HepG2 (cell line): ENCODE results near the gene CRTC2. TPM values are rescaled to one million over a fixed set of nuclear protein-coding genes. Genes with fewer than 3 reads are reported as not detected.
A peak's percentile ranks its signal among the peaks of the same experiment; 100 is the strongest.

ENCODE experiments used
- EHMT2 ChIP-seq: fragments of 200-600 bp; sonication (generic); IDR thresholded peaks from 2 replicates; pipeline ENCODE4 v1.7.0; 2017; ENCODE audit warnings: antibody characterized with exemption, low read depth, low read length, borderline replicate concordance
- HOXA5 ChIP-seq: sonication (generic); formaldehyde crosslinking; IDR thresholded peaks from 2 replicates; pipeline ENCODE4 v1.4.0; 2020; ENCODE audit warnings: missing genetic modification reagents
- KLF11 ChIP-seq: IDR thresholded peaks from 2 replicates; pipeline ENCODE4 v1.6.1; 2016; ENCODE audit warnings: missing compliant biosample characterization
- MED1 ChIP-seq: sonication (generic); formaldehyde crosslinking; IDR thresholded peaks from 2 replicates; pipeline ENCODE4 v1.4.0; 2020; ENCODE audit warnings: missing genetic modification reagents
- NR2F1 ChIP-seq, 2 experiments: fragments of 450-650 bp in 1 of 2; formaldehyde crosslinking in 1 of 2; IDR thresholded peaks; 2 replicates each; pipeline versions ENCODE4 v1.5.0 to v1.6.1; 2016 to 2020; ENCODE audit warnings: mild to moderate bottlenecking in 1 of 2, missing compliant biosample characterization in 1 of 2, missing genetic modification reagents in 1 of 2, moderate library complexity in 1 of 2
- PTBP1 ChIP-seq: fragments of 200-400 bp; formaldehyde crosslinking; IDR thresholded peaks from 2 replicates; pipeline ENCODE4 v1.6.1; 2018; ENCODE audit warnings: low read length, low read depth; ENCODE audit not compliant: poor library complexity, severe bottlenecking
- SAP130 ChIP-seq: IDR thresholded peaks from 2 replicates; pipeline ENCODE4 v1.6.1; 2016; ENCODE audit warnings: low read depth
- SMC3 ChIP-seq: IDR thresholded peaks from 2 replicates; pipeline ENCODE4 v1.6.1; 2011; ENCODE audit warnings: low read length, improper control_type of control experiment
- YEATS2 ChIP-seq: sonication (generic); formaldehyde crosslinking; IDR thresholded peaks from 2 replicates; pipeline ENCODE4 v1.4.0; 2020; ENCODE audit warnings: missing genetic modification reagents, borderline replicate concordance
- ZNF263 ChIP-seq: sonication (generic); formaldehyde crosslinking; IDR thresholded peaks from 2 replicates; pipeline ENCODE4 v1.4.0; 2020; ENCODE audit warnings: missing genetic modification reagents
- ZNF432 ChIP-seq: sonication (generic); formaldehyde crosslinking; IDR thresholded peaks from 2 replicates; pipeline ENCODE4 v1.5.0; 2020; ENCODE audit warnings: missing genetic modification reagents, mild to moderate bottlenecking, borderline replicate concordance
- ZNF501 ChIP-seq: sonication (generic); formaldehyde crosslinking; IDR thresholded peaks from 2 replicates; pipeline ENCODE4 v1.5.1; 2020; ENCODE audit warnings: mild to moderate bottlenecking, moderate library complexity, missing genetic modification reagents
- ZNF879 ChIP-seq: sonication (generic); formaldehyde crosslinking; IDR thresholded peaks from 2 replicates; pipeline ENCODE4 v1.8.1; 2023; ENCODE audit warnings: missing genetic modification reagents
- polyA plus RNA-seq, 8 experiments: library from polyadenylated mRNA; depleted of rRNA in 3 of 8; stranded (reverse) in 7 of 8; unstranded in 1 of 8; fragments of >200 nt; fragmentation: Illumina TruSeq in 4 of 8; extraction: Trizol in 4 of 8; gene quantifications; 2 replicates each; pipeline versions ENCODE4 v1.2.1 to v1.2.3, GENCODE V29; 2011 to 2016; ENCODE audit warnings: low read depth in 4 of 8, missing spikeins in 1 of 8, mixed read lengths in 1 of 8; ENCODE audit not compliant: insufficient read depth in 1 of 8
- total RNA-seq, 5 experiments: library from RNA; depleted of rRNA; stranded (reverse); fragments of >200 nt; fragmentation: Illumina TruSeq; extraction: Trizol; gene quantifications; 2 replicates each; pipeline ENCODE4 v1.2.3, GENCODE V29; 2016; ENCODE audit warnings: low read depth in 1 of 5
- TF ChIP-seq, protein P1 (sequence below): sonication (generic); formaldehyde crosslinking; IDR thresholded peaks from 2 replicates; pipeline ENCODE4 v1.5.1; 2020; ENCODE audit warnings: mild to moderate bottlenecking, missing genetic modification reagents, borderline replicate concordance
- TF ChIP-seq, protein P2 (sequence below): IDR thresholded peaks from 2 replicates; pipeline ENCODE4 v1.6.1; 2018; ENCODE audit warnings: missing genetic modification reagents, mild to moderate bottlenecking, missing compliant biosample characterization
- TF ChIP-seq, protein P3 (sequence below): IDR thresholded peaks from 2 replicates; pipeline ENCODE4 v1.6.1; 2016; ENCODE audit warnings: low read depth
- TF ChIP-seq, protein P4 (sequence below): IDR thresholded peaks from 2 replicates; pipeline ENCODE4 v1.6.1; 2012; ENCODE audit warnings: low read length, improper control_type of control experiment
- TF ChIP-seq, protein P5 (sequence below): sonication (generic); formaldehyde crosslinking; IDR thresholded peaks from 2 replicates; pipeline ENCODE4 v1.4.0; 2020; ENCODE audit warnings: mild to moderate bottlenecking, missing genetic modification reagents

The CRTC2 gene
- total and polyA plus RNA-seq, 2 of the 13 experiments (the other 11 are each of a cell fraction or from before 2014, with no cell fraction given) = 6.1 to 26.7 TPM

DNA sequence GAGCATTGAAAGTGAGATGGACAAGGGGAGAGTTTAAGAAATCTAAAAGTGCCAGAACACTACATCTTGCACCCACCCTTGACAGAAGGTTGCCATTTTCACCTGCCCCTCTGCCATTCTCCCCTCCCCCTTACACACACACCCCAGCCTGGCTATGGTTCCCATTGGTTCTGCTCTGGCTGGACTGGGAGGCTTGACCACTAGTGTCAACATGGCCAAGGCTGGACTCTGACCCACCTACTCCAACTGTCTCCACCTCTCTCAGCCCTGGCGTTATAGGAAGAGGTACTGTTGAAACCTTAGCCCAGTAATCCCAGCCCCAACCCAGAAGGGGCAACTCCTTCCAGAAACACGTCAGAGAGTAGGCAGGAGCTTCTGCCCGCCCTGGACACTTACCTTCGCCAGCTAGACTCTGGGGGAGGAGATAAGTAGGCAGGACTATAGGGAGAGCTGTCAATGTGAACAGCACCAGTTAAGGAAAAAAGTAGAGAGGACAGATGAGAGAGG, 4.5 kb downstream of the CRTC2 start (continued):
- TF ChIP-seq, protein P1, sequence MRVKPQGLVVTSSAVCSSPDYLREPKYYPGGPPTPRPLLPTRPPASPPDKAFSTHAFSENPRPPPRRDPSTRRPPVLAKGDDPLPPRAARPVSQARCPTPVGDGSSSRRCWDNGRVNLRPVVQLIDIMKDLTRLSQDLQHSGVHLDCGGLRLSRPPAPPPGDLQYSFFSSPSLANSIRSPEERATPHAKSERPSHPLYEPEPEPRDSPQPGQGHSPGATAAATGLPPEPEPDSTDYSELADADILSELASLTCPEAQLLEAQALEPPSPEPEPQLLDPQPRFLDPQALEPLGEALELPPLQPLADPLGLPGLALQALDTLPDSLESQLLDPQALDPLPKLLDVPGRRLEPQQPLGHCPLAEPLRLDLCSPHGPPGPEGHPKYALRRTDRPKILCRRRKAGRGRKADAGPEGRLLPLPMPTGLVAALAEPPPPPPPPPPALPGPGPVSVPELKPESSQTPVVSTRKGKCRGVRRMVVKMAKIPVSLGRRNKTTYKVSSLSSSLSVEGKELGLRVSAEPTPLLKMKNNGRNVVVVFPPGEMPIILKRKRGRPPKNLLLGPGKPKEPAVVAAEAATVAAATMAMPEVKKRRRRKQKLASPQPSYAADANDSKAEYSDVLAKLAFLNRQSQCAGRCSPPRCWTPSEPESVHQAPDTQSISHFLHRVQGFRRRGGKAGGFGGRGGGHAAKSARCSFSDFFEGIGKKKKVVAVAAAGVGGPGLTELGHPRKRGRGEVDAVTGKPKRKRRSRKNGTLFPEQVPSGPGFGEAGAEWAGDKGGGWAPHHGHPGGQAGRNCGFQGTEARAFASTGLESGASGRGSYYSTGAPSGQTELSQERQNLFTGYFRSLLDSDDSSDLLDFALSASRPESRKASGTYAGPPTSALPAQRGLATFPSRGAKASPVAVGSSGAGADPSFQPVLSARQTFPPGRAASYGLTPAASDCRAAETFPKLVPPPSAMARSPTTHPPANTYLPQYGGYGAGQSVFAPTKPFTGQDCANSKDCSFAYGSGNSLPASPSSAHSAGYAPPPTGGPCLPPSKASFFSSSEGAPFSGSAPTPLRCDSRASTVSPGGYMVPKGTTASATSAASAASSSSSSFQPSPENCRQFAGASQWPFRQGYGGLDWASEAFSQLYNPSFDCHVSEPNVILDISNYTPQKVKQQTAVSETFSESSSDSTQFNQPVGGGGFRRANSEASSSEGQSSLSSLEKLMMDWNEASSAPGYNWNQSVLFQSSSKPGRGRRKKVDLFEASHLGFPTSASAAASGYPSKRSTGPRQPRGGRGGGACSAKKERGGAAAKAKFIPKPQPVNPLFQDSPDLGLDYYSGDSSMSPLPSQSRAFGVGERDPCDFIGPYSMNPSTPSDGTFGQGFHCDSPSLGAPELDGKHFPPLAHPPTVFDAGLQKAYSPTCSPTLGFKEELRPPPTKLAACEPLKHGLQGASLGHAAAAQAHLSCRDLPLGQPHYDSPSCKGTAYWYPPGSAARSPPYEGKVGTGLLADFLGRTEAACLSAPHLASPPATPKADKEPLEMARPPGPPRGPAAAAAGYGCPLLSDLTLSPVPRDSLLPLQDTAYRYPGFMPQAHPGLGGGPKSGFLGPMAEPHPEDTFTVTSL (CRISPR knock-in tag) = 0 out of 2 replicates have a peak, but pooled peaks have one; percentile 24
- TF ChIP-seq ZNF879 (CRISPR knock-in tag) = no peak
- TF ChIP-seq ZNF263 (CRISPR knock-in tag) = no peak
- TF ChIP-seq, protein P2, sequence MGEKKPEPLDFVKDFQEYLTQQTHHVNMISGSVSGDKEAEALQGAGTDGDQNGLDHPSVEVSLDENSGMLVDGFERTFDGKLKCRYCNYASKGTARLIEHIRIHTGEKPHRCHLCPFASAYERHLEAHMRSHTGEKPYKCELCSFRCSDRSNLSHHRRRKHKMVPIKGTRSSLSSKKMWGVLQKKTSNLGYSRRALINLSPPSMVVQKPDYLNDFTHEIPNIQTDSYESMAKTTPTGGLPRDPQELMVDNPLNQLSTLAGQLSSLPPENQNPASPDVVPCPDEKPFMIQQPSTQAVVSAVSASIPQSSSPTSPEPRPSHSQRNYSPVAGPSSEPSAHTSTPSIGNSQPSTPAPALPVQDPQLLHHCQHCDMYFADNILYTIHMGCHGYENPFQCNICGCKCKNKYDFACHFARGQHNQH = peak; percentile 53; the same call in 1 of the 2 replicates
- peak; percentile 1; the same call in 1 of the 2 replicates for TF ChIP-seq SMC3
- TF ChIP-seq EHMT2 = peak; percentile 86; the same call in 1 of the 2 replicates
- peak; percentile 95 for TF ChIP-seq SAP130
- TF ChIP-seq MED1 (CRISPR knock-in tag) = peak; percentile 28; the same call in 1 of the 2 replicates
- 0 out of 2 replicates have a peak, but pooled peaks have one; percentile 26 for TF ChIP-seq KLF11 (CRISPR knock-in tag)
- TF ChIP-seq, protein P3, sequence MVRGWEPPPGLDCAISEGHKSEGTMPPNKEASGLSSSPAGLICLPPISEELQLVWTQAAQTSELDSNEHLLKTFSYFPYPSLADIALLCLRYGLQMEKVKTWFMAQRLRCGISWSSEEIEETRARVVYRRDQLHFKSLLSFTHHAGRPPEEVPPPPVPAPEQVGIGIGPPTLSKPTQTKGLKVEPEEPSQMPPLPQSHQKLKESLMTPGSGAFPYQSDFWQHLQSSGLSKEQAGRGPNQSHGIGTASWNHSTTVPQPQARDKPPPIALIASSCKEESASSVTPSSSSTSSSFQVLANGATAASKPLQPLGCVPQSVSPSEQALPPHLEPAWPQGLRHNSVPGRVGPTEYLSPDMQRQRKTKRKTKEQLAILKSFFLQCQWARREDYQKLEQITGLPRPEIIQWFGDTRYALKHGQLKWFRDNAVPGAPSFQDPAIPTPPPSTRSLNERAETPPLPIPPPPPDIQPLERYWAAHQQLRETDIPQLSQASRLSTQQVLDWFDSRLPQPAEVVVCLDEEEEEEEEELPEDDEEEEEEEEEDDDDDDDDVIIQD (CRISPR knock-in tag) = peak; percentile 80
- TF ChIP-seq HOXA5 (CRISPR knock-in tag) = no peak
- TF ChIP-seq, protein P4, sequence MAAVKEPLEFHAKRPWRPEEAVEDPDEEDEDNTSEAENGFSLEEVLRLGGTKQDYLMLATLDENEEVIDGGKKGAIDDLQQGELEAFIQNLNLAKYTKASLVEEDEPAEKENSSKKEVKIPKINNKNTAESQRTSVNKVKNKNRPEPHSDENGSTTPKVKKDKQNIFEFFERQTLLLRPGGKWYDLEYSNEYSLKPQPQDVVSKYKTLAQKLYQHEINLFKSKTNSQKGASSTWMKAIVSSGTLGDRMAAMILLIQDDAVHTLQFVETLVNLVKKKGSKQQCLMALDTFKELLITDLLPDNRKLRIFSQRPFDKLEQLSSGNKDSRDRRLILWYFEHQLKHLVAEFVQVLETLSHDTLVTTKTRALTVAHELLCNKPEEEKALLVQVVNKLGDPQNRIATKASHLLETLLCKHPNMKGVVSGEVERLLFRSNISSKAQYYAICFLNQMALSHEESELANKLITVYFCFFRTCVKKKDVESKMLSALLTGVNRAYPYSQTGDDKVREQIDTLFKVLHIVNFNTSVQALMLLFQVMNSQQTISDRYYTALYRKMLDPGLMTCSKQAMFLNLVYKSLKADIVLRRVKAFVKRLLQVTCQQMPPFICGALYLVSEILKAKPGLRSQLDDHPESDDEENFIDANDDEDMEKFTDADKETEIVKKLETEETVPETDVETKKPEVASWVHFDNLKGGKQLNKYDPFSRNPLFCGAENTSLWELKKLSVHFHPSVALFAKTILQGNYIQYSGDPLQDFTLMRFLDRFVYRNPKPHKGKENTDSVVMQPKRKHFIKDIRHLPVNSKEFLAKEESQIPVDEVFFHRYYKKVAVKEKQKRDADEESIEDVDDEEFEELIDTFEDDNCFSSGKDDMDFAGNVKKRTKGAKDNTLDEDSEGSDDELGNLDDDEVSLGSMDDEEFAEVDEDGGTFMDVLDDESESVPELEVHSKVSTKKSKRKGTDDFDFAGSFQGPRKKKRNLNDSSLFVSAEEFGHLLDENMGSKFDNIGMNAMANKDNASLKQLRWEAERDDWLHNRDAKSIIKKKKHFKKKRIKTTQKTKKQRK = no peak
- TF ChIP-seq, protein P5, sequence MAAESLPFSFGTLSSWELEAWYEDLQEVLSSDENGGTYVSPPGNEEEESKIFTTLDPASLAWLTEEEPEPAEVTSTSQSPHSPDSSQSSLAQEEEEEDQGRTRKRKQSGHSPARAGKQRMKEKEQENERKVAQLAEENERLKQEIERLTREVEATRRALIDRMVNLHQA (CRISPR knock-in tag) = no peak
- TF ChIP-seq ZNF432 = no peak
- 0 out of 2 replicates have a peak, but pooled peaks have one; percentile 53 for TF ChIP-seq ZNF501 (CRISPR knock-in tag)
- no peak for TF ChIP-seq NR2F1 (CRISPR knock-in tag; IDR thresholded peaks at IDR 0.05)
- peak; percentile 44; the same call in 1 of the 2 replicates for TF ChIP-seq YEATS2 (CRISPR knock-in tag)
- TF ChIP-seq PTBP1 = no peak
